H9 (cell line): ENCODE results near the gene LSP1. TPM values are rescaled to one million over a fixed set of nuclear protein-coding genes. Genes with fewer than 3 reads are reported as not detected.

Experiments used
- DNase-seq: peaks from one replicate; pipeline ENCODE4 v3.0.0-alpha.2; 2017
- H2AFZ ChIP-seq: one replicate; pipeline ENCODE4 v1.6.1; 2013; ENCODE audit warnings: mild to moderate bottlenecking, low read length, control low read depth, moderate library complexity
- H2AK5ac ChIP-seq: 2 replicates; pipeline ENCODE4 v1.6.1; 2013; ENCODE audit warnings: low read length, control low read depth, mixed read lengths; ENCODE audit not compliant: insufficient read length
- H2BK120ac ChIP-seq: one replicate; pipeline ENCODE4 v1.6.1; 2013; ENCODE audit warnings: low read depth, mild to moderate bottlenecking, low read length, control low read depth, inconsistent platforms; ENCODE audit not compliant: poor library complexity, severe bottlenecking
- H2BK12ac ChIP-seq: 2 replicates; pipeline ENCODE4 v1.6.1; 2013; ENCODE audit warnings: low read length, control low read depth, mixed read lengths, low read depth; ENCODE audit not compliant: insufficient read length
- H2BK15ac ChIP-seq: 2 replicates; pipeline ENCODE4 v1.6.1; 2013; ENCODE audit warnings: low read depth, low read length, control low read depth
- H2BK20ac ChIP-seq: one replicate; pipeline ENCODE4 v1.6.1; 2013; ENCODE audit warnings: low read depth, mild to moderate bottlenecking, low read length, control low read depth, inconsistent platforms; ENCODE audit not compliant: poor library complexity, severe bottlenecking
- H2BK5ac ChIP-seq: 2 replicates; pipeline ENCODE4 v1.6.1; 2013; ENCODE audit warnings: low read length, control low read depth, mixed read lengths; ENCODE audit not compliant: insufficient read length
- H3K14ac ChIP-seq: 2 replicates; pipeline ENCODE4 v1.6.1; 2013; ENCODE audit warnings: low read length, control low read depth; ENCODE audit not compliant: insufficient read depth
- H3K18ac ChIP-seq: 2 replicates; pipeline ENCODE4 v1.6.1; 2013; ENCODE audit warnings: low read depth, mild to moderate bottlenecking, mixed read lengths, low read length, control low read depth; ENCODE audit not compliant: insufficient read length
- H3K23ac ChIP-seq: 2 replicates; pipeline ENCODE4 v1.6.1; 2013; ENCODE audit warnings: low read length, control low read depth, mixed read lengths, low read depth; ENCODE audit not compliant: insufficient read length
- H3K23me2 ChIP-seq: 2 replicates; pipeline ENCODE4 v1.6.1; 2013; ENCODE audit warnings: low read depth, mild to moderate bottlenecking, mixed read lengths, low read length, control low read depth; ENCODE audit not compliant: insufficient read length, poor library complexity, severe bottlenecking
- H3K27ac ChIP-seq: 2 replicates; pipeline ENCODE4 v1.5.1; 2013; ENCODE audit warnings: low read length, control low read depth, mixed read lengths, low read depth; ENCODE audit not compliant: insufficient read length
- H3K27me3 ChIP-seq: 2 replicates; pipeline ENCODE4 v1.6.1; 2013; ENCODE audit warnings: low read length, control low read depth, inconsistent platforms; ENCODE audit not compliant: insufficient read depth
- H3K4ac ChIP-seq: 2 replicates; pipeline ENCODE4 v1.6.1; 2013; ENCODE audit warnings: low read depth, mild to moderate bottlenecking, control low read depth, inconsistent platforms, low read length, moderate library complexity
- H3K4me1 ChIP-seq: 2 replicates; pipeline ENCODE4 v1.6.1; 2013; ENCODE audit warnings: low read length, control low read depth, inconsistent platforms; ENCODE audit not compliant: insufficient read depth
- H3K4me2 ChIP-seq: 2 replicates; pipeline ENCODE4 v1.6.1; 2013; ENCODE audit warnings: low read length, control low read depth, mixed read lengths; ENCODE audit not compliant: insufficient read length, insufficient read depth
- H3K56ac ChIP-seq: 2 replicates; pipeline ENCODE4 v1.6.1; 2013; ENCODE audit warnings: low read depth, mild to moderate bottlenecking, mixed read lengths, low read length, control low read depth; ENCODE audit not compliant: insufficient read length
- H3K79me1 ChIP-seq: 2 replicates; pipeline ENCODE4 v1.6.1; 2013; ENCODE audit warnings: low read depth, mild to moderate bottlenecking, moderate library complexity, low read length, control low read depth, inconsistent platforms; ENCODE audit not compliant: insufficient read depth, poor library complexity, severe bottlenecking
- H3K79me2 ChIP-seq: 2 replicates; pipeline ENCODE4 v1.6.1; 2013; ENCODE audit warnings: low read length, control low read depth, inconsistent platforms; ENCODE audit not compliant: insufficient read depth
- H3K9ac ChIP-seq: 2 replicates; pipeline ENCODE4 v1.6.1; 2013; ENCODE audit warnings: low read length, control low read depth, mixed read lengths; ENCODE audit not compliant: insufficient read length; ENCODE audit errors: extremely low read depth
- H3K9me3 ChIP-seq: one replicate; pipeline ENCODE4 v1.6.1; 2013; ENCODE audit warnings: low read depth, low read length, inconsistent platforms; ENCODE audit not compliant: control insufficient read depth
- H3T11ph ChIP-seq: one replicate; pipeline ENCODE4 v1.6.1; 2013; ENCODE audit warnings: mild to moderate bottlenecking, low read length, control low read depth, inconsistent platforms
- H4K20me1 ChIP-seq: one replicate; pipeline ENCODE4 v1.6.1; 2013; ENCODE audit not compliant: control insufficient read depth, insufficient read length, insufficient read depth
- H4K5ac ChIP-seq: 2 replicates; pipeline ENCODE4 v1.6.1; 2013; ENCODE audit warnings: low read depth, mild to moderate bottlenecking, mixed read lengths, low read length, control low read depth; ENCODE audit not compliant: insufficient read length
- H4K8ac ChIP-seq: replicated peaks from 2 replicates; pipeline ENCODE4 v1.6.1; 2013; ENCODE audit warnings: low read length, control low read depth, mixed read lengths, low read depth; ENCODE audit not compliant: insufficient read length
- H4K91ac ChIP-seq: 2 replicates; pipeline ENCODE4 v1.6.1; 2013; ENCODE audit warnings: low read depth, mild to moderate bottlenecking, moderate library complexity, mixed read lengths, low read length, control low read depth; ENCODE audit not compliant: insufficient read length
- H3K27ac Mint-ChIP-seq, 3 experiments: 2 replicates in 2 of 3; 3 replicates in 1 of 3; pipeline ENCODE4 v1.8.0; 2020 to 2021; ENCODE audit warnings: mixed read lengths in 3 of 3, mild to moderate bottlenecking in 1 of 3, moderate library complexity in 1 of 3
- H3K27me3 Mint-ChIP-seq: 2 replicates; pipeline ENCODE4 v1.8.0; 2021; ENCODE audit warnings: low read depth, mild to moderate bottlenecking, moderate library complexity, mixed read lengths
- H3K36me3 Mint-ChIP-seq, 3 experiments: 2 replicates in 2 of 3; 3 replicates in 1 of 3; pipeline ENCODE4 v1.8.0; 2020 to 2021; ENCODE audit warnings: low read depth in 3 of 3, mixed read lengths in 3 of 3; ENCODE audit not compliant: insufficient read depth in 1 of 3
- H3K4me1 Mint-ChIP-seq, 2 experiments: 2 replicates each; pipeline ENCODE4 v1.8.0; 2020; ENCODE audit warnings: mixed read lengths in 2 of 2
- H3K4me3 Mint-ChIP-seq, 2 experiments: 2 replicates in 1 of 2; 3 replicates in 1 of 2; pipeline ENCODE4 v1.8.0; 2020 to 2021; ENCODE audit warnings: mild to moderate bottlenecking in 2 of 2, mixed read lengths in 2 of 2, moderate library complexity in 1 of 2
- H3K9me3 Mint-ChIP-seq, 2 experiments: 2 replicates in 1 of 2; 3 replicates in 1 of 2; pipeline ENCODE4 v1.8.0; 2020; ENCODE audit warnings: mild to moderate bottlenecking in 2 of 2, mixed read lengths in 2 of 2, moderate library complexity in 1 of 2
- CTCF ChIP-seq: fragments of 200-600 bp; sonication (generic); conservative IDR thresholded peaks from 3 replicates; pipeline ENCODE4 v1.8.0; 2021; ENCODE audit warnings: antibody characterized with exemption, mild to moderate bottlenecking
- WGBS: extraction: QIAGEN DNeasy Blood & Tissue Kit; methylation state at CpG from one replicate; pipeline ENCODE4 v1.1.7; 2013; ENCODE audit warnings: missing lambda C conversion rate, low lambda C conversion rate, mixed read lengths; ENCODE audit not compliant: insufficient read length; ENCODE audit errors: extremely low coverage; 5-methylcytosine and 5-hydroxymethylcytosine counted together
- total RNA-seq: library from RNA; stranded (reverse); gene quantifications from 2 replicates; pipeline ENCODE4 v1.2.1, GENCODE V29; 2021

The LSP1 gene
- total RNA-seq, 1 experiment from 2014 or later: not detected

- H4K91ac ChIP-seq: no peak overlapping the region
- DNase-seq: no peak
- no peak overlapping the region for H3K23ac ChIP-seq
- H3K9ac ChIP-seq: no peak overlapping the region
- no peak overlapping the region for H2BK5ac ChIP-seq
- no peak overlapping the region for H3K4me2 ChIP-seq
- no peaks in the 10 kb centered on the region for H3K36me3 Mint-ChIP-seq
- no peaks in the 10 kb centered on the region for H3K79me2 ChIP-seq
- H3K4ac ChIP-seq: no peak overlapping the region
- H4K20me1 ChIP-seq: no peaks in the 10 kb centered on the region
- no peak overlapping the region for H3K18ac ChIP-seq
- no peak overlapping the region for H3K14ac ChIP-seq
- H3T11ph ChIP-seq: no peak overlapping the region
- H2BK20ac ChIP-seq: no peak overlapping the region
- H2AK5ac ChIP-seq: no peak overlapping the region
- H3K27me3 Mint-ChIP-seq: peaks cover 29% of the 10 kb centered on the region
- H4K8ac ChIP-seq: no peak overlapping the region
- H3K4me1 ChIP-seq: no peaks in the 10 kb centered on the region
- H3K23me2 ChIP-seq: no peaks in the 10 kb centered on the region
- H3K79me1 ChIP-seq: no peaks in the 10 kb centered on the region
- H3K27me3 ChIP-seq: no peaks in the 10 kb centered on the region
- no peak overlapping the region for H3K27ac Mint-ChIP-seq
- peaks cover 3 to 12% of the 10 kb centered on the region in 2 experiments for H3K4me1 Mint-ChIP-seq
- no peak overlapping the region for H2BK120ac ChIP-seq
- H3K9me3 Mint-ChIP-seq: no peaks in the 10 kb centered on the region; a peak in 1 of 5 replicates
- no peak overlapping the region for H3K4me3 Mint-ChIP-seq
- H4K5ac ChIP-seq: no peak overlapping the region
- no peak overlapping the region for H2BK15ac ChIP-seq
- no peak for TF ChIP-seq CTCF
- WGBS: no CpG with 5 or more reads among the region's 25 CpGs
- H3K27ac ChIP-seq: no peak overlapping the region
- H3K9me3 ChIP-seq: no peaks in the 10 kb centered on the region
- H3K56ac ChIP-seq: no peak overlapping the region
- no peak overlapping the region for H2BK12ac ChIP-seq
- H2AFZ ChIP-seq: no peak overlapping the region
Observed at GRCh38 chr11:1868636-1869291, 15.9 kb downstream of the LSP1 start.
